ENCODE results near the gene TRNAU1AP. TPM values are rescaled to one million over a fixed set of nuclear protein-coding genes. Genes with fewer than 3 reads are reported as not detected.

The TRNAU1AP gene
- total RNA-seq, 4 donors from 2014 or later: 19.4 to 34.1 (median 23.2) TPM

- intact Hi-C loops (cut with DNase I): no loop called here
- H3K27ac ChIP-seq (replicated peaks in 1 of 4): no peak overlapping the region
- no peaks in the 10 kb centered on the region for H3K27me3 ChIP-seq
- peaks cover 47 to 100% (median 92%) of the 10 kb centered on the region in 4 donors for H3K36me3 ChIP-seq
- TF ChIP-seq CTCF (IDR thresholded peaks at IDR 0.05) (no peak), POLR2AphosphoS5 (IDR thresholded peaks at IDR 0.05) (no peak), POLR2A (IDR thresholded peaks at IDR 0.05; ENCODE audit: low read depth) (no peak), EP300 (IDR thresholded peaks at IDR 0.05) (no peak)
- WGBS: 97% methylated on average over 11 of the region's 11 CpGs
- peaks cover 0 to 2% (median under 1%) of the 10 kb centered on the region in 4 donors for H3K4me1 ChIP-seq
- no peak for DNase-seq (ENCODE audit: extremely low spot score)
- H3K9me3 ChIP-seq: no peaks in the 10 kb centered on the region
- H3K4me3 ChIP-seq: no peak overlapping the region
Observed at GRCh38 chr1:28573564-28573963, 20.7 kb downstream of the TRNAU1AP start.

- no peaks in the 10 kb centered on the region for H3K27me3 ChIP-seq
- no peaks in the 10 kb centered on the region for H3K9me3 ChIP-seq
- H3K4me1 ChIP-seq: peaks cover 14 to 26% (median 24%) of the 10 kb centered on the region in 4 donors
- no peak overlapping the region for H3K4me3 ChIP-seq
- intact Hi-C loops (cut with DNase I): no loop called here
- TF ChIP-seq CTCF (IDR thresholded peaks at IDR 0.05): no peak
- no peak for TF ChIP-seq EP300 (IDR thresholded peaks at IDR 0.05)
- no peak for TF ChIP-seq POLR2AphosphoS5 (IDR thresholded peaks at IDR 0.05)
- TF ChIP-seq POLR2A (IDR thresholded peaks at IDR 0.05; ENCODE audit: low read depth): no peak
- no peak overlapping the region for H3K27ac ChIP-seq (replicated peaks in 1 of 4)
- no peak for DNase-seq (ENCODE audit: extremely low spot score)
- WGBS: 78% methylated on average over 1 of the region's 1 CpG
- H3K36me3 ChIP-seq: peaks cover 38 to 85% (median 82%) of the 10 kb centered on the region in 4 donors
Observed at GRCh38 chr1:28577052-28577678, 24.3 kb downstream of the TRNAU1AP start.

- TF ChIP-seq EP300 (IDR thresholded peaks at IDR 0.05) (no peak), POLR2AphosphoS5 (IDR thresholded peaks at IDR 0.05) (no peak), CTCF (IDR thresholded peaks at IDR 0.05) (no peak), POLR2A (IDR thresholded peaks at IDR 0.05; ENCODE audit: low read depth) (no peak)
- Histone ChIP-seq H3K27ac (replicated peaks in 1 of 4) (no peak overlapping the region), H3K4me3 (no peak overlapping the region), H3K27me3 (no peaks in the 10 kb centered on the region), H3K9me3 (no peaks in the 10 kb centered on the region), H3K4me1 (peaks cover 19 to 34% (median 32%) of the 10 kb centered on the region in 4 donors), H3K36me3 (peaks cover 30 to 77% (median 74%) of the 10 kb centered on the region in 4 donors)
- no peak for DNase-seq (ENCODE audit: extremely low spot score)
- intact Hi-C loops (cut with DNase I): no loop called here
- WGBS: 70% methylated on average over 6 of the region's 6 CpGs
Observed at GRCh38 chr1:28577738-28578536, 25.1 kb downstream of the TRNAU1AP start.

- no peaks in the 10 kb centered on the region for H3K9me3 ChIP-seq
- H3K4me3 ChIP-seq: no peak overlapping the region
- intact Hi-C loops (cut with DNase I): no loop called here
- H3K27me3 ChIP-seq: no peaks in the 10 kb centered on the region
- H3K4me1 ChIP-seq: peaks cover 19 to 37% (median 34%) of the 10 kb centered on the region in 4 donors
- 69% methylated on average over 5 of the region's 6 CpGs for WGBS
- no peak for DNase-seq (ENCODE audit: extremely low spot score)
- H3K27ac ChIP-seq (replicated peaks in 1 of 4): peak overlapping the region in 1 of 4 donors; percentile 32
- TF ChIP-seq POLR2AphosphoS5 (IDR thresholded peaks at IDR 0.05) (no peak), POLR2A (IDR thresholded peaks at IDR 0.05; ENCODE audit: low read depth) (no peak), EP300 (IDR thresholded peaks at IDR 0.05) (no peak), CTCF (IDR thresholded peaks at IDR 0.05) (no peak)
- peaks cover 22 to 69% (median 66%) of the 10 kb centered on the region in 4 donors for H3K36me3 ChIP-seq
Observed at GRCh38 chr1:28578696-28579218, 25.9 kb downstream of the TRNAU1AP start.
